Gastrocnemius medialis (tissue), 4 donors: ENCODE measurements around the gene CEP112. TPM values are rescaled to one million over a fixed set of nuclear protein-coding genes. Genes with fewer than 3 reads are reported as not detected.

Source experiments
- ATAC-seq, 2 donors: fragments of 150-250 bp; one replicate each; pipeline ENCODE4 v1.9.1; 2016
- DNase-seq, 2 donors: peaks; one replicate each; pipeline ENCODE4 v3.0.0-alpha.2; 2019
- H3K27ac ChIP-seq, 4 donors: fragments of 200-600 bp; sonication (generic); 1 replicate in 1 of 4; 2 replicates in 3 of 4; pipeline ENCODE4 v1.5.1; 2016 to 2018; ENCODE audit warnings: mild to moderate bottlenecking in 2 of 4, moderate library complexity in 1 of 4
- H3K27me3 ChIP-seq, 3 donors: fragments of 200-600 bp; sonication (generic) in 2 of 3; 1 replicate in 1 of 3; 2 replicates in 2 of 3; pipeline versions ENCODE4 v1.5.1 to v1.6.0; 2016 to 2019; ENCODE audit warnings: mild to moderate bottlenecking in 1 of 3, moderate library complexity in 1 of 3
- H3K36me3 ChIP-seq, 2 donors: fragments of 200-600 bp; sonication (generic) in 1 of 2; one replicate each; pipeline ENCODE4 v1.5.1; 2017 to 2018
- H3K4me1 ChIP-seq, 2 donors: fragments of 200-600 bp; sonication (generic) in 1 of 2; one replicate each; pipeline ENCODE4 v1.5.1; 2016 to 2017; ENCODE audit warnings: mild to moderate bottlenecking in 2 of 2
- H3K4me3 ChIP-seq, 4 donors: fragments of 200-600 bp; sonication (generic) in 3 of 4; 1 replicate in 1 of 4; 2 replicates in 3 of 4; pipeline ENCODE4 v1.5.1; 2016 to 2019; ENCODE audit warnings: mild to moderate bottlenecking in 2 of 4
- H3K9me3 ChIP-seq, 3 donors: fragments of 200-600 bp; sonication (generic) in 2 of 3; 1 replicate in 1 of 3; 2 replicates in 2 of 3; pipeline ENCODE4 v1.5.1; 2016 to 2019
- POLR2A ChIP-seq, 2 donors: fragments of 450-650 bp; IDR thresholded peaks; one replicate each; pipeline ENCODE4 v1.6.1; 2017; ENCODE audit warnings: antibody characterized with exemption in 2 of 2, mild to moderate bottlenecking in 2 of 2, moderate library complexity in 2 of 2
- in situ Hi-C, 4 donors: fragments of 200-750 bp; cut with MboI; loops; one replicate each; pipeline versions ENCODE4 v1.15.0 to v1.8.0; 2017; ENCODE audit warnings: low sequenced_read_pairs in 4 of 4
- intact Hi-C: fragments of 100-400 bp; cut with DNase I; formaldehyde crosslinking; loops from one replicate; pipeline ENCODE4 v1.15.1; 2023; ENCODE audit warnings: low total_unique reads
- total RNA-seq, 4 donors: library from RNA; depleted of rRNA; stranded (reverse); fragments of >200 nt; gene quantifications; one replicate each; pipeline versions ENCODE4 v1.1.0 to v1.2.3, GENCODE V29; 2016
- TF ChIP-seq, protein P1 (sequence below), 5 experiments: fragments of 450-650 bp in 3 of 5; fragments of 200-600 bp in 2 of 5; sonication (generic) in 2 of 5; IDR thresholded peaks in 4 of 5; conservative IDR thresholded peaks in 1 of 5; 1 replicate in 4 of 5; 2 replicates in 1 of 5; pipeline ENCODE4 v1.5.1; 2016 to 2019; ENCODE audit warnings: antibody characterized with exemption in 5 of 5, mild to moderate bottlenecking in 3 of 5, moderate library complexity in 3 of 5

The CEP112 gene
- total RNA-seq, 4 donors from 2014 or later: 6.1 to 8.7 (median 7.1) TPM

- H3K27ac ChIP-seq: no peak overlapping the region
- H3K27me3 ChIP-seq: no peaks in the 10 kb centered on the region
- H3K36me3 ChIP-seq: no peaks in the 10 kb centered on the region
- no peak for DNase-seq
- no peaks in the 10 kb centered on the region for H3K9me3 ChIP-seq
- H3K4me1 ChIP-seq: no peaks in the 10 kb centered on the region
- intact Hi-C loops (no loop called here), in situ Hi-C loops (loop anchor here in 1 of 4 donors (25.0 kb wide), 1 partner anchor 101 kb away; no protein-coding TSS in a partner anchor)
- no peak overlapping the region for H3K4me3 ChIP-seq
- ATAC-seq: no peak
- TF ChIP-seq POLR2A (IDR thresholded peaks at IDR 0.05): no peak
- TF ChIP-seq, protein P1, sequence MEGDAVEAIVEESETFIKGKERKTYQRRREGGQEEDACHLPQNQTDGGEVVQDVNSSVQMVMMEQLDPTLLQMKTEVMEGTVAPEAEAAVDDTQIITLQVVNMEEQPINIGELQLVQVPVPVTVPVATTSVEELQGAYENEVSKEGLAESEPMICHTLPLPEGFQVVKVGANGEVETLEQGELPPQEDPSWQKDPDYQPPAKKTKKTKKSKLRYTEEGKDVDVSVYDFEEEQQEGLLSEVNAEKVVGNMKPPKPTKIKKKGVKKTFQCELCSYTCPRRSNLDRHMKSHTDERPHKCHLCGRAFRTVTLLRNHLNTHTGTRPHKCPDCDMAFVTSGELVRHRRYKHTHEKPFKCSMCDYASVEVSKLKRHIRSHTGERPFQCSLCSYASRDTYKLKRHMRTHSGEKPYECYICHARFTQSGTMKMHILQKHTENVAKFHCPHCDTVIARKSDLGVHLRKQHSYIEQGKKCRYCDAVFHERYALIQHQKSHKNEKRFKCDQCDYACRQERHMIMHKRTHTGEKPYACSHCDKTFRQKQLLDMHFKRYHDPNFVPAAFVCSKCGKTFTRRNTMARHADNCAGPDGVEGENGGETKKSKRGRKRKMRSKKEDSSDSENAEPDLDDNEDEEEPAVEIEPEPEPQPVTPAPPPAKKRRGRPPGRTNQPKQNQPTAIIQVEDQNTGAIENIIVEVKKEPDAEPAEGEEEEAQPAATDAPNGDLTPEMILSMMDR (IDR thresholded peaks at IDR 0.05 in 4 of 5, conservative IDR thresholded peaks at IDR 0.05 in 1 of 5): no peak
These were observed 480.2 kb downstream of the CEP112 start for GRCh38 chr17:65711671-65712276.

DNA sequence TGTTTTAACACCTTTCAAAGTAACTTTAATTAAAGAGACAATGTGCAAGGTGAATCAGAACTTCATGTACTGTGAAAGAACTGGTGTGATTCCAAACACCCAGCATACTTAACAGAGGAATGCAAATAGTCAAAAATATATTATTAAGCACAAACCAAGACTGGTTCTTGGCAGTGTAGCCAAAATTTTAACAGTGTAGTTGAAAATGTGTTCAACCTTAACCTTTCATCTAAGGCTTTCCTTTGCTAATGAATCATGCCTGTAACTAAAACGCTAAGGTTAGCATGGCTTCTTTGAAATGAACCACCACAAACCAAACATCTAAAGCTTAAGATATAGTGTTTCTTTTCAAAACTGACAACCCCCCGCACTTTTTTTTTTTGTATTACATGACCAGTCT lies 484.2 kb downstream of the CEP112 start:
- TF ChIP-seq POLR2A (IDR thresholded peaks at IDR 0.05): no peak
- TF ChIP-seq, protein P1 (IDR thresholded peaks at IDR 0.05 in 4 of 5, conservative IDR thresholded peaks at IDR 0.05 in 1 of 5): no peak
- H3K9me3 ChIP-seq: no peaks in the 10 kb centered on the region
- no peaks in the 10 kb centered on the region for H3K4me1 ChIP-seq
- intact Hi-C loops (no loop called here), in situ Hi-C loops (loop anchor here in 1 of 4 donors (25.0 kb wide), 1 partner anchor 105 kb away; no protein-coding TSS in a partner anchor)
- no peak overlapping the region for H3K27ac ChIP-seq
- DNase-seq: no peak
- H3K36me3 ChIP-seq: no peaks in the 10 kb centered on the region
- no peak for ATAC-seq
- no peaks in the 10 kb centered on the region for H3K27me3 ChIP-seq
- H3K4me3 ChIP-seq: no peak overlapping the region

- H3K4me1 ChIP-seq: no peaks in the 10 kb centered on the region
- H3K27me3 ChIP-seq: no peaks in the 10 kb centered on the region
- TF ChIP-seq, protein P1 (IDR thresholded peaks at IDR 0.05 in 4 of 5, conservative IDR thresholded peaks at IDR 0.05 in 1 of 5): no peak
- TF ChIP-seq POLR2A (IDR thresholded peaks at IDR 0.05): no peak
- in situ Hi-C loops (loop anchor here in 1 of 4 donors (25.0 kb wide), 1 partner anchor 108 kb away; no protein-coding TSS in a partner anchor), intact Hi-C loops (no loop called here)
- ATAC-seq (no peak), DNase-seq (no peak)
- no peaks in the 10 kb centered on the region for H3K36me3 ChIP-seq
- no peak overlapping the region for H3K4me3 ChIP-seq
- no peaks in the 10 kb centered on the region for H3K9me3 ChIP-seq
- no peak overlapping the region for H3K27ac ChIP-seq
These were observed 487.2 kb downstream of the CEP112 start for GRCh38 chr17:65704731-65705130.

DNA sequence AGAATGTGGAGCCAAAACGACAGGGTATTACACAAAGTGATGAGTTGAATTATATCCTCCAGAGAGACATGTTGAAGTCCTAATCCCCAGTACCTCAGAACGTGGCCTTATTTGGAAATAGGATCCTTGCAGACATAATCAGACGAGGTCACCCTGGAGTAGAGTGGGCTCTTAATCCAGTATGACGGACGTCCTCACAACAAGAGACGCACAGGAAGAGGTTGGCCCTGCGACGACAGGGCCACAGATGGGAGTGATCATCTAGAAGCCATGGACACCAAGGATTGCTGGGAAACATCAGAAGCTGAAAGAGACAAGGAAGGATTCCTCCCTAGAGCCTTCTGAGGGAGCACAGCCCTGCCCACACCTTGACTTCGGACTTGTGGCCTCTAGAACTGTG lies 488.0 kb downstream of the CEP112 start:
- Histone ChIP-seq H3K27ac (no peak overlapping the region), H3K36me3 (no peaks in the 10 kb centered on the region), H3K27me3 (no peaks in the 10 kb centered on the region), H3K4me3 (no peak overlapping the region), H3K9me3 (no peaks in the 10 kb centered on the region), H3K4me1 (no peaks in the 10 kb centered on the region)
- TF ChIP-seq POLR2A (IDR thresholded peaks at IDR 0.05): no peak
- TF ChIP-seq, protein P1 (IDR thresholded peaks at IDR 0.05 in 4 of 5, conservative IDR thresholded peaks at IDR 0.05 in 1 of 5): no peak
- intact Hi-C loops: no loop called here
- ATAC-seq (no peak), DNase-seq (no peak)
- in situ Hi-C loops: loop anchor here in 1 of 4 donors (25.0 kb wide), 1 partner anchor 108 kb away; no protein-coding TSS in a partner anchor
